ENCODE results near the gene DNAH1. TPM values are rescaled to one million over a fixed set of nuclear protein-coding genes. Genes with fewer than 3 reads are reported as not detected.

Gene DNAH1
- total RNA-seq, 2 experiments from 2014 or later, result 5.8 to 14.2 TPM

DNA sequence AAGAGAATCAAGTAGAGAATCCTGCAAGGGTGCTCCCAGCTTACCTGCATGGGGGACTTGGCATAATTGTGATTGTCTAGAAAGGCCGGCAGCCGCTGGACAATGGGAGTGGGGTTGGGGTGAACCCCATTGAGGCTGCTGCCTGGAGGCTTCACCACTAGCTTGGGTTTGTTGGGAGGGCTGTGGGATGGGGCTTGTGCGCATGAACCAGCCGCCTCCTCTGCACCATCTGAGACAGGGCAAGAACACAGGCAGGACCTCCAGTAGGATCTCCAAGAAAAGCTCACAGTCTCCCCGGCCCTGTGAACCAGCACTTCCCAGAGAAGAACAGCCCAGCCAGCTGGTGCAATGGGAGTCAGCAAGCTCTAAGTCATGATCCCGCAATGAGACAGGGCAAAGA lies 88.9 kb downstream of the DNAH1 start:
- ChIA-PET POLR2A (interaction anchor here (0.6 kb wide), 2 partner anchors 153 to 229 kb away, joined by 4 read pairs; no protein-coding TSS in a partner anchor), CTCF (ENCODE audit: unreplicated experiment) (no interaction called here)
- H4K20me1 ChIP-seq (ENCODE audit: insufficient read depth, low read length), result no peaks in the 10 kb centered on the region
- no peak for TF ChIP-seq CTCF (conservative IDR thresholded peaks at IDR 0.05; ENCODE audit: low read length)
- TF ChIP-seq EZH2phosphoT487 (IDR thresholded peaks at IDR 0.05; ENCODE audit: borderline replicate concordance, low read depth, low read length), result no peak
- no peak overlapping the region for H2AFZ ChIP-seq (ENCODE audit: low read length)
- BruUV-seq (replicated peaks), result no TSS peak
- intact Hi-C loops (cut with micrococcal nuclease; ENCODE audit: unreplicated experiment), result no loop called here
- H3K4me1 ChIP-seq (ENCODE audit: insufficient read depth, low read length, poor library complexity, severe bottlenecking), result peaks cover 11% of the 10 kb centered on the region
- H3K36me3 ChIP-seq (ENCODE audit: insufficient read depth, low read length), result peaks cover 87% of the 10 kb centered on the region
- H3K4me3 ChIP-seq (ENCODE audit: low read depth, low read length, poor library complexity, severe bottlenecking), result no peak overlapping the region
- DNase-seq (ENCODE audit: low spot score), result no peak
- H3K4me2 ChIP-seq (ENCODE audit: low read length), result no peak overlapping the region
- H3K9me2 ChIP-seq (ENCODE audit: insufficient read depth, low read length), result no peaks in the 10 kb centered on the region
- no peaks in the 10 kb centered on the region for H3K9me3 ChIP-seq (ENCODE audit: low read length)
- H3K79me2 ChIP-seq (ENCODE audit: insufficient read depth, low read depth, low read length), result peaks cover 19% of the 10 kb centered on the region
- no peak overlapping the region for H3K27ac ChIP-seq (ENCODE audit: low read depth, low read length, poor library complexity, severe bottlenecking)

DNA sequence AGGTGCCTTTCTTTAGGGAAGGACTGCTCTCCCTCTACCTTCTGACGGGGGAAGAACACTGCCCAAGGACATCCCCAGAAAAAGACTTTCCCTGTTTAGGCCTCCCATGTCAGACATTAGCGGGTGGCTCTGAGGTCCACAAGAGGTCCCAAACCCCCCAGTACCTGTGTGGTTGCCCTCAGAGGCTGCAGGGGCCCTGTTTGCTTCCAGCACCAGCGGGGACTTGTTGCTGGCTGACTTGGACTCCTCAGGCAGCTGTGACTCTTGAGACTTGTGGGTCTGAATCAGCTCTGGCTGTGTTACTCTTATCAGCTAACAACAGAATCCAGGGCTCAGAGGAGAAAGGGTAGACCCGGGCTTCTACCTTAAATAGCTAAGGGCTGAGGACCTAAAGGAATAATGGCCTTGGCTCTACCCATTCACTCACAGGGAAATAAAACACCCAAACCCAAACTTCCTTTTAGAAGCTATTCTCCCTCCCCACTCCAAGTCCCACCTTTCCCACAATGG lies 89.5 kb downstream of the DNAH1 start:
- no TSS peak for BruUV-seq (replicated peaks)
- no peak overlapping the region for H3K4me3 ChIP-seq (ENCODE audit: low read depth, low read length, poor library complexity, severe bottlenecking)
- DNase-seq (ENCODE audit: low spot score), result no peak
- H3K36me3 ChIP-seq (ENCODE audit: insufficient read depth, low read length), result peaks cover 81% of the 10 kb centered on the region
- H3K4me2 ChIP-seq (ENCODE audit: low read length), result no peak overlapping the region
- ChIA-PET POLR2A (interaction anchor here (0.6 to 0.7 kb wide), 3 partner anchors 394 to 528 kb away, joined by 3 to 4 read pairs (median 3); no protein-coding TSS in a partner anchor), CTCF (ENCODE audit: unreplicated experiment) (no interaction called here)
- H3K9me3 ChIP-seq (ENCODE audit: low read length), result no peaks in the 10 kb centered on the region
- H3K79me2 ChIP-seq (ENCODE audit: insufficient read depth, low read depth, low read length), result peaks cover 19% of the 10 kb centered on the region
- H2AFZ ChIP-seq (ENCODE audit: low read length), result no peak overlapping the region
- H3K4me1 ChIP-seq (ENCODE audit: insufficient read depth, low read length, poor library complexity, severe bottlenecking), result peaks cover 11% of the 10 kb centered on the region
- intact Hi-C loops (cut with micrococcal nuclease; ENCODE audit: unreplicated experiment), result no loop called here
- no peaks in the 10 kb centered on the region for H4K20me1 ChIP-seq (ENCODE audit: insufficient read depth, low read length)
- TF ChIP-seq CTCF (conservative IDR thresholded peaks at IDR 0.05; ENCODE audit: low read length) (no peak), EZH2phosphoT487 (IDR thresholded peaks at IDR 0.05; ENCODE audit: borderline replicate concordance, low read depth, low read length) (no peak)
- no peak overlapping the region for H3K27ac ChIP-seq (ENCODE audit: low read depth, low read length, poor library complexity, severe bottlenecking)
- H3K9me2 ChIP-seq (ENCODE audit: insufficient read depth, low read length), result no peaks in the 10 kb centered on the region

DNA sequence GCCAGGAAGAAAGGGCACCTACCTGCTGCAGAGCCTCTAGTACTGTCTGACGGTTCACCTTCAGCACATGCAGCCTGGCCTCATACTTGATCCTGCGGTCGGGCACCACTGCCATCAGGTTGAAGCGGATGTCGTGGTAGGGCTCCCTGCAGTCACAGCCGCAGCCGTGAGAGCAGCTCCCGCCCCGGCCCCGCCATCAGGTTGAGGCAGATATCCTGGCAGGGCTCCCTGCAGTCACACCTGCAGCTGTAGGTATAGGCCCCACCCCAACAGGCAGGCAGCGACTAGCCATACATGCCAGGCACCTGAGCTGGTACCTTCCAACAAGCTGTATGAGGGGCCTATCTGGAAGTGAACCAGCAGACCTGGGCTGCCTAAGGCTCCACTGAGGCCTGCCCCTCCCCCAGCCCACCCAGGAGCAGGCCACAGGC lies 90.1 kb downstream of the DNAH1 start:
- TF ChIP-seq EZH2phosphoT487 (IDR thresholded peaks at IDR 0.05; ENCODE audit: borderline replicate concordance, low read depth, low read length) (no peak), CTCF (conservative IDR thresholded peaks at IDR 0.05; ENCODE audit: low read length) (no peak)
- 0 out of 2 replicates have a peak, but pooled peaks cover under 1% of the 10 kb centered on the region for H4K20me1 ChIP-seq (ENCODE audit: insufficient read depth, low read length)
- no peaks in the 10 kb centered on the region for H3K9me3 ChIP-seq (ENCODE audit: low read length)
- ChIA-PET CTCF (ENCODE audit: unreplicated experiment) (interaction anchor here (0.7 kb wide), 1 partner anchor 49 kb away, joined by 3 read pairs; no protein-coding TSS in a partner anchor), POLR2A (interaction anchor here (0.6 to 0.7 kb wide), 4 partner anchors 48 to 527 kb away, joined by 3 to 4 read pairs (median 3); no protein-coding TSS in a partner anchor)
- no peak for DNase-seq (ENCODE audit: low spot score)
- no peak overlapping the region for H3K4me2 ChIP-seq (ENCODE audit: low read length)
- peaks cover 75% of the 10 kb centered on the region for H3K36me3 ChIP-seq (ENCODE audit: insufficient read depth, low read length)
- H3K4me1 ChIP-seq (ENCODE audit: insufficient read depth, low read length, poor library complexity, severe bottlenecking), result peaks cover 11% of the 10 kb centered on the region
- BruUV-seq (replicated peaks), result no TSS peak
- H3K79me2 ChIP-seq (ENCODE audit: insufficient read depth, low read depth, low read length), result peaks cover 25% of the 10 kb centered on the region
- intact Hi-C loops (cut with micrococcal nuclease; ENCODE audit: unreplicated experiment), result no loop called here
- no peak overlapping the region for H3K27ac ChIP-seq (ENCODE audit: low read depth, low read length, poor library complexity, severe bottlenecking)
- no peak overlapping the region for H3K4me3 ChIP-seq (ENCODE audit: low read depth, low read length, poor library complexity, severe bottlenecking)
- H3K9me2 ChIP-seq (ENCODE audit: insufficient read depth, low read length), result no peaks in the 10 kb centered on the region
- H2AFZ ChIP-seq (ENCODE audit: low read length), result no peak overlapping the region
